DMS 273 (cell line): ENCODE measurements around the gene CDK6.
A peak's percentile ranks its signal among the peaks of the same experiment; 100 is the strongest.

ENCODE experiments used
- DNase-seq: peaks from one replicate; lab custom pipeline; 2025; ENCODE audit not compliant: unreplicated experiment; lab: John Stamatoyannopoulos, UW

Gene CDK6

GRCh38 chr7:92740134-92740533 lies 96.2 kb downstream of the CDK6 start:
- DNase-seq: no peak

- peak; percentile 54 for DNase-seq
Observed at GRCh38 chr7:92739091-92739490, 97.3 kb downstream of the CDK6 start.

- no peak for DNase-seq
Observed at GRCh38 chr7:92737706-92738105, 98.7 kb downstream of the CDK6 start.

DNA sequence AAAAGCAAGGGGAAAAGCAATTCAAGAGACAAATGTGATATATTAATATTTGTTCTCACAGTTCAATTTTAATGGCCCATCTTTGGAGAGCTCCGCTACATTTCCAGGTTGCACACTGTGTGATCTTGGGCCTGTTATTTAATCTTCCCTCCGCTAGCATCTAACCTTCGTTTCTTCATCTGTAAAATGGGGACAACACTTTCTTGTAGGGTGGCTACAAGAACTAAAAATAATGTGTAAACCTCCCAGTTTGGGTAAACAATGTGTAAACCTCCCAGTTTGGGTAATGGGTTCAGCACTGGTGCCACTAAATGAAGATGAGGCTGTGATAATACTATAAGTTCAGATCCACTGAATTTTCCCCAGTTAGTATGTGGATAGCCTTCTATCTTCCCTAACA lies 99.5 kb downstream of the CDK6 start:
- no peak for DNase-seq

DNA sequence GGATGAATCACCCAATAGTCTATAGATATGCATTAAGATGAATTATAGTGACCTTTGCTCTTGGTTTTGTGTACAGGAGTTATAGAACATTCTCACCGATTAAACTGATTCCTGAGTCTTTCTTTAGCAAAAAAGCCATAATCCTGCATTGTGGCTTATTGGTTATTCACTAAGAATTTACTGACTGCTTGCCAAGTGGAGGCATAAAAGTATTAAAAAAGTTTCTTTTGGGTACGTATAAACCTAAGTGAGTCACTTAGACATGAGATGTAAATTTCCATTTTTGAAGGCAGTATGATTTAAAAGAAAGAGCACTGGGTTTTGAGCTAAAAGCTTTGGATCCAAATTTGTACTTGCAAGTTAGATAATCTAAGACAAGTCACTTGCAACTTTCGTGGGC lies 100.7 kb downstream of the CDK6 start:
- no peak for DNase-seq

DNA sequence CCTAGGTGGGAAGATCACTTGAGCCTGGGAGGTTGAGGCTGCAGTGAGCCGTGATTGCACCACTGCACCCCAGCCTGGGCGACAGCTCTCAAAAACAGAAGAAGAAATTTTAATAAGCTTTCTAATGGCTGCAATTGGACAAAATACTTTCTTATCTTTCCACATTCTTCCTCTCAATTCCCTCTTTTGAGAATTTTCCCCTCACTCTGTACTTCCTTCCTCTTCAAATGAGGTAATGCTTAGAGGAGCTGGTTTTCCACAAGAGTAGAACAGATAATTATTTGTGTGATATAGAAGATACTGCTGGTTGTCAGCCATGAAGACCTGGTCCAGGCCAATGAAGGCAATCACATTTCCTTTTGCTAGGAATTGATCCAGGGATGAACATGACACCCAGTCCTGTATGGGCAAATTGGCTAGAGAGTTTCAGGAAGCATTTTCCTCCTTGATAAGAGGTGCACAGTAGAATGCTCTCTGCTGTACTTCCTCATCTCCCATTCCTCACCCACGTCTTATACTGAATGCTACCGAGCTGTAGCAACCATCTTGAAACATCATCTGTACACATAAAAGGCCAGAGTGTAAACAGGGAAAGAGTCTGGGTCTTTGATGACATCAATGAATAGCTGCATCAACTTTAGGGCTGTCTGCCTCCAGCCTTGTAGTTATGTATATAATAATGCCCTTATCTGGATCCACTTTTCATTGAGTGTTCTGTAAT lies 103.9 kb downstream of the CDK6 start:
- no peak for DNase-seq

GRCh38 chr7:92731335-92732063 lies 104.9 kb downstream of the CDK6 start:
- DNase-seq: no peak

DNA sequence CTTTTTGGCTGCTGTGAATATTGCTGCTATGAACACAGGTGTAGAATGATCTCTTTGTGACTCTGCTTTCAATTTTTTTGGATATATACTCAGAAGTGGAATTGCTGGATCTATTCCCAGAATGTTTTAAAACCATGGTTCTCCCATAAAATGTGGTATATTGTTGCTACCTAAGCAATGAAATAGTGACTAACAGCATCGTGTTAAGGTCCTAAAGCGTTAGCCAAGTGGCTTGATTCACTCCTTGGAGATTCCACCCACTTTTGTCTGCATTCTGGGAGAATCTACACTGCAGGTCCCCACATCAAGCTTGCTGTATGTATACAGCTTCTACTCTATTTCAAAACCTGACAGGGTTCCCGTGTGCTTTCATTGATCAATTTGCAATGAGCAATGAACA lies 105.6 kb downstream of the CDK6 start:
- DNase-seq: no peak

- DNase-seq: no peak
Observed at GRCh38 chr7:92729751-92730150, 106.6 kb downstream of the CDK6 start.

- DNase-seq: no peak
Observed at GRCh38 chr7:92729172-92729571, 107.2 kb downstream of the CDK6 start.

- no peak for DNase-seq
Observed at GRCh38 chr7:92727755-92728154, 108.6 kb downstream of the CDK6 start.

GRCh38 chr7:92725161-92725925 lies 111.0 kb downstream of the CDK6 start:
- no peak for DNase-seq

DNA sequence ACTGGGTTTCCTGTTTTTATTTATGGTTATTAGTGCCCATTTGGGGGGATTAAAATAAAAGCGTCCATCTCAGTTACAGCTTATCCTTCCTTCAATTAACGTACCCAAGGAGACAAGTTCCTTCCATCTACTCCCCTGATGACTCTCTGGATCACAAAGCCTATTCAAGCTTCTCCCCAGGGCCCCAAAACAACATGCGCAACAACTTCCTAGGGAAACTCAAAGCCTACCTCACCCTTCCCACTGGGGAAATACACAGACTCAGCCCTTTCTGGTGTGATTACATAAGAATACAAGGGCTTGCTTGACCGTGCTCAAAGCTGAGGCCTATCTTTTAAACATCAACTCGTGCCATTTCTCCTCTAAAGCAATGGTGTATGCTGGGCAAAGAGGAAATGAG lies 112.4 kb downstream of the CDK6 start:
- no peak for DNase-seq

DNA sequence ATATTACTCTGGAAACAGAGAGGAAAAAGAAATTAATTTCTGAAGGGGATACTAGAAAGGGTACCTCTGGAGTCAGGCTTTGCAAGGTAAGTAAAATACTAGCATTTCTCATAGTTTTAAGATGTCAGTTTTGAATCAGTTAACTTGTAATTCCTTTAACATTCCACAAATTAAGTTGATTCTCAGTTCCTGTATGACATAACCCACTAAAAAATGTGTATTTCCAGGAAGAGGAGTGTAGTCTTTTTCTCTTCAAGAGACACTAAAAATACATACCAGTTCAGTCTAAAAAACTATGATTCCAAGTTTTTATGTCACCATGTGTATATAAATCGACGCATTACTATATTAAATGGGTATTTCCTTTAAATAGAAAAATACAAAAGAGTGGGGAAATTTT lies 113.2 kb downstream of the CDK6 start:
- no peak for DNase-seq

GRCh38 chr7:92722541-92722940 lies 113.8 kb downstream of the CDK6 start:
- DNase-seq: no peak

DNA sequence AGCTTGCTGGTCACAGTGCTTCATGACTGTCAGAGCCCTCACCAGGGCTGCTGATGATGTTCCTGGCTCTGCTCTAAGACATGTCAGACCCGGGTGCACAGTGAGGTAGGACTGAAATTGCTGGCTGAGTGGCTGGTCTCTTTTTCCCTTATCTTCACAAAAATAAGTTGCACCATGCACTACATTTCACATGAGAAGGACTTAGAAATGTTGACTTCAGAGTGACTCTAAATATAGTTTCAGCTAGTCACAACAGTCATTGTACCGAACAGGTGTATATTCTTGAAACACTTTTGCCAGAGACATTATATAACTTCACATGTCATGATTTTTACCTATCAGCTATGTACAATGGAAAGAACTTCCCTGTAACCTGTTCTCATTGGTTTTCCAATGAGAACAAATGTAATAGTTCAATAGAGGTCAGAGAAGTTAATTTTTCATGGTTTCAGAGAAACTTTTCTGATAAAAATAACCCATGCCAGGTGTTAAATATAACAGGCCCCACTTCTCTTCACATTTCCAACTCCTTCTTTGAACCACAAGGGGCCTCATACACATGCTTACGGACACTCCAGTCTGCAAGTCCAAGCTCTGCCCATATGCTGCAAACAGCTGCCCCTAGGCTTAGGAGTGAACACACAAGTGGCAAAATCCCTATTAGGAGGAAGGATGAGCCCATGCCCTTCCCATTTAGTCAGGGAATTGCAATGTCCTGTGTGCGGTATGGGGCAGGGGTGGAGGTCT lies 115.6 kb downstream of the CDK6 start:
- DNase-seq: peak; percentile 94

DNA sequence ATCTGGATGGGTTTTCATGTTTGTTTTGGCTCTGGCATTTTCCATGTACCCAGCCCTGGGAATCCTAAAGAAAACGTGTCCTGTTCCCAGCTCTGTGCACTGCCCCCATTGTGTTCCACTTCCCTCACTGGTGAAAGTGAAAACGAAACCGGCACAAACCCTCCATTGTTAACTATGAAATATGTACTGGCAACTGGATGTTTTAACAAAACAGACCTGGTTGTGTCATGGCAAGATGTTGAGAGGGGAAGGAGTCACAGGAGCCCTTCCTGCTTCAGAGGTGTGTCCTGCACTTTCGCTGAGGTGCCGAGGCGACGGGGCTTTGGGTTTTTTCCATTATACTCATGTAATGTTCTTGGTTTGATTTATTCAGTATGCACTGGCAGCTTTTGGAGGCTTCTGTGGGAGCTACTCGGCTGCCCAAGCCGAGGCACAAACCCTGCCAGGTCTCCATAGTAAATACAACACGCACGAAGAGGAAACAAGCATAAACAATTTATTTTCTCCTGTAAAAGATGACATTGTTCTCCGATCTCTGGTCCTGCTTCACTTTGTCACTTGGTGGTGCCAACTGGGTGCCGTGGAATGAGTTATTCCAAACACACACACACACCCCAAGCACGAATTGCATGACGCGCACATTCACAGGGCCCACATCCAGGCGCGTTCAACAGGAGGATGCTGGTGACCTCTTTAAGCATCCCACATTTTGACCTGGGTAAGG lies 118.2 kb downstream of the CDK6 start:
- peak; percentile 54 for DNase-seq

GRCh38 chr7:92717623-92717992 lies 118.8 kb downstream of the CDK6 start:
- DNase-seq: no peak

DNA sequence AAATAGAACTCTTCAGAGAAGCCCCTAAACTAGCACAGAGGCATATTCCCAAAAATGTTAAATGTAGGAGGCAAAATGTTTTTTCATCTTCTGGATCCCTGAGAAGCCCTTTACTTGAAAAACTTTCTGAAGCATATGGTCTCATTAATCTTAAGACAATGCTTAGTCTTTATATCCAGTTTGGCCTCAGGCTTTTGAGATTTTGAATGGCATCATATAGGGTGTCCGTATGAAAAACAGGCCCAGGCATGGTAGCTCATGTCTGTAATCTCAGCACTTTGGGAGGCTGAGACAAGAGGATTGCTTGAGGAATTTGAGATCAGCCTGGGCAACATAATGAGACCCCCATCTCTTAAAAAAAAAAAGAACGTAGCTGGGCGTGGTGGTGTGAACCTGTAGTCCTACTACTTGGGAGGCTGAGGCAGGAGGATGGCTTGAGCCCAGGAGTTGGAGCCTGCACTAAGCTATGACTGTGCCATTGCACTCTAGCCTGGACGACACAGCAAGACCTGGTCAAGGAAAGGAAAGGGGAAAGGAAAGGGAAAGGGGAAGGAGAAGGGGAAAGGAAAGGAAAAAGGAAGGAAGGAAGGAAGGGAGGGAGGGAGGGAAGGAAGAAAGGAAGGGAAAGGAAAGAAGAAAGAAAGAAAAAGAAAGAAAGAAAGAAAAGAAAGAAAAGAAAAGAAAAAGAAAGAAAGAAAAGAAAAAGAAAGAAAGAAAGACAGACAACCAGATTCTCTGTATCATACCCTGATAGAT lies 119.4 kb downstream of the CDK6 start:
- DNase-seq: no peak

DNA sequence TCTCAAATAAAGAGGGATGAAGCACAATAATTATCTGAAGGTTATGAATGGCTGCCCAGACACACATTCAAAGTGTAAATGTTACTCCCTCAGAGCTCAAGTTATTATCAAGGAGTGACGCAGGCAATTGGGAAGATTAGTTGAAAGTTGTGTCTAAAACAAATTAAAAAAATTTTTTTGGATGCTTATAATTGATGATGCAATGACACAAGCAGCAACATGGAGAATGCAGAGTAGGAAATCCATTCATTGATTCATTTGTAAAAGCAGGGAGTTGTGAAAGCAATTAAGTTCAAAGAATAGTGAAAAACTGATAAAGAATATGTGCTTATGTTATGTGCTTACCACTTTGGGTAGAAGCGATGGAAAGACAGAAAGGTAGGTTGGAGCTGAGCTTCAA lies 120.4 kb downstream of the CDK6 start:
- no peak for DNase-seq
